GM12878 (cell line): ENCODE data around the gene YAF2. TPM values are rescaled to one million over a fixed set of nuclear protein-coding genes. Genes with fewer than 3 reads are reported as not detected.

Experiments
- BHLHE40 ChIP-seq, 2 experiments: fragments of 450-650 bp in 1 of 2; IDR thresholded peaks; 2 replicates each; pipeline ENCODE4 v1.6.1; 2011 to 2017; ENCODE audit warnings: low read depth in 2 of 2, borderline replicate concordance in 1 of 2, improper control_type of control experiment in 1 of 2, low read length in 1 of 2, mild to moderate bottlenecking in 1 of 2
- FOXK2 ChIP-seq: fragments of 450-650 bp; IDR thresholded peaks from 2 replicates; pipeline ENCODE4 v1.6.1; 2017; ENCODE audit warnings: mild to moderate bottlenecking, moderate library complexity
- GATAD2B ChIP-seq: fragments of 450-650 bp; conservative IDR thresholded peaks from 2 replicates; pipeline ENCODE4 v1.6.1; 2017; ENCODE audit warnings: low read depth, mild to moderate bottlenecking, moderate library complexity
- KAT2A ChIP-seq: conservative IDR thresholded peaks from 2 replicates; pipeline ENCODE4 v1.6.1; 2011; ENCODE audit warnings: low read depth, low read length; ENCODE audit not compliant: control insufficient read depth
- LARP7 ChIP-seq: fragments of 450-650 bp; IDR thresholded peaks from 2 replicates; pipeline ENCODE4 v1.6.1; 2017; ENCODE audit warnings: mild to moderate bottlenecking
- MXI1 ChIP-seq: fragments of 150-350 bp; IDR thresholded peaks from 2 replicates; pipeline ENCODE4 v1.6.1; 2011; ENCODE audit warnings: low read depth, mild to moderate bottlenecking, inconsistent platforms, low read length, improper control_type of control experiment
- NBN ChIP-seq: fragments of 450-650 bp; IDR thresholded peaks from 2 replicates; pipeline ENCODE4 v1.6.1; 2016
- NFYB ChIP-seq: IDR thresholded peaks from 2 replicates; pipeline ENCODE4 v1.6.1; 2011; ENCODE audit warnings: low read depth, mild to moderate bottlenecking, low read length, improper control_type of control experiment, moderate library complexity; ENCODE audit not compliant: insufficient read depth
- SMC3 ChIP-seq: IDR thresholded peaks from 2 replicates; pipeline ENCODE4 v1.6.1; 2011; ENCODE audit warnings: low read length, improper control_type of control experiment, borderline replicate concordance
- SUZ12 ChIP-seq: fragments of 200-600 bp; sonication (generic); IDR thresholded peaks from one replicate; pipeline ENCODE4 v1.6.1; 2018; ENCODE audit warnings: antibody characterized with exemption, mild to moderate bottlenecking; ENCODE audit not compliant: unreplicated experiment
- YBX1 ChIP-seq: fragments of 450-650 bp; IDR thresholded peaks from 2 replicates; pipeline ENCODE4 v1.6.1; 2016; ENCODE audit warnings: antibody characterized with exemption
- polyA plus RNA-seq, 11 experiments: library from polyadenylated mRNA; depleted of rRNA in 4 of 11; unstranded in 6 of 11; stranded (reverse) in 5 of 11; fragments of >200 nt; fragmentation: Nextera tagmentation in 4 of 11; fragmentation: Illumina TruSeq in 1 of 11; extraction: Ambion mirVana in 4 of 11; extraction: Trizol in 1 of 11; gene quantifications; 1 replicate in 1 of 11; 2 replicates in 10 of 11; pipeline versions ENCODE4 v1.2.1 to v1.2.3, GENCODE V29; 2011 to 2016; ENCODE audit warnings: inconsistent platforms in 2 of 11, missing spikeins in 2 of 11, low read depth in 1 of 11
- total RNA-seq, 4 experiments: library from RNA; depleted of rRNA in 3 of 4; stranded (reverse); fragments of >200 nt in 3 of 4; fragmentation: Illumina TruSeq in 1 of 4; extraction: Trizol in 1 of 4; gene quantifications; 2 replicates each; pipeline versions ENCODE4 v1.2.1 to v1.2.3, GENCODE V29; 2013 to 2021
- TF ChIP-seq, protein P1 (sequence below): fragments of 150-350 bp; IDR thresholded peaks from 2 replicates; pipeline ENCODE4 v1.6.1; 2016; ENCODE audit warnings: low read depth, low read length
- TF ChIP-seq, protein P2 (sequence below): IDR thresholded peaks from 2 replicates; pipeline ENCODE4 v1.6.1; 2012; ENCODE audit warnings: low read depth, low read length, improper control_type of control experiment
- TF ChIP-seq, protein P3 (sequence below): IDR thresholded peaks from 2 replicates; pipeline ENCODE4 v1.6.1; 2012; ENCODE audit warnings: low read depth, low read length, improper control_type of control experiment
- TF ChIP-seq, protein P4 (sequence below): fragments of 450-650 bp; IDR thresholded peaks from 2 replicates; pipeline ENCODE4 v1.6.1; 2017; ENCODE audit warnings: mild to moderate bottlenecking, low read depth, inconsistent platforms; ENCODE audit not compliant: poor library complexity, severe bottlenecking
- TF ChIP-seq, protein P5 (sequence below): IDR thresholded peaks from 2 replicates; pipeline ENCODE4 v1.6.1; 2011; ENCODE audit warnings: borderline replicate concordance, low read depth, mild to moderate bottlenecking, moderate library complexity, low read length; ENCODE audit not compliant: insufficient read depth, poor library complexity, severe bottlenecking
- TF ChIP-seq, protein P6 (sequence below): fragments of 450-650 bp; formaldehyde crosslinking; IDR thresholded peaks from 2 replicates; pipeline ENCODE4 v1.4.0; 2022; ENCODE audit warnings: mild to moderate bottlenecking, moderate library complexity

Gene YAF2
- total and polyA plus RNA-seq, 10 of the 15 experiments (the other 5 are each of a cell fraction or from before 2014, with no cell fraction given), result 18.8 to 36.6 (median 23.0) TPM

DNA sequence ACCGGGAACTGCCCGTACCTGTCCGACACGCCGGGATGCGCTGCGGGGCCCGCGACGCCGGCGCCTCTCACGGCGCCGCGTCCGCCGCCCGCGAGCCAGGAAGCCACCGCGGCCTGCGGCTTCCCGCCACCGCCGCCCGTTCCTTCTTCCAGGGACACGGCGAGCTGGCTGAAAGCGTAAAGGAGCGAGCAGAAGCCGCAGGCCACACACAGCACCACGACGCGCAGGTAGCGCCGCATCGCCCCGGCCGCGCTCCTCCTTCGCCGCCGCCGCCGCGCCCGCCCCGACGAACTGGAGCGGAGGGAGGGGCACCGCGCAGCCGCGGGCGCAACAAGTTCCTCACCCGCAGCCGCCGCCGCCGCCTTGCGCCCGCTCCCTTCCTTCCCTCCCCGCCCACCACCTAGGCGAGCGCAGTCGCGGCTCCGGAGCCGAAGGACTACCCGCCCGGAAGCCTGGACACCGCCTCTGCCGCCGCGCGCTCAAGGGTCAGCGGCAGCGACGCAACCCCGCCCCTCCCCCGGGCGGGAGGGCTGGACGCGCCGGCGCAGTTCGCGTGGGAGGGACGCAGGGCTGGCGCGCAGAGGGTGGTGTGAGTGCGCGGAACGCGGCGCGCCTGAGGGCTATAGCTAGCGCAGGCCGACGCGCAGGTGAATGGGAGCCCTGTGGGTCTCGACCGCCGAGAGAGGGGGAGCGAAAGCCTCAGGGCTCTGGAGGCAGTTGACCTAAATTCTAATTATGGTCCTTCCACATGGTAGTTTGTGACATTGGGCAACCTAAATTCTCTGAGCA lies 93.4 kb downstream of the YAF2 start, which contains the start of gene GXYLT1 (continued):
- TF ChIP-seq, protein P1, sequence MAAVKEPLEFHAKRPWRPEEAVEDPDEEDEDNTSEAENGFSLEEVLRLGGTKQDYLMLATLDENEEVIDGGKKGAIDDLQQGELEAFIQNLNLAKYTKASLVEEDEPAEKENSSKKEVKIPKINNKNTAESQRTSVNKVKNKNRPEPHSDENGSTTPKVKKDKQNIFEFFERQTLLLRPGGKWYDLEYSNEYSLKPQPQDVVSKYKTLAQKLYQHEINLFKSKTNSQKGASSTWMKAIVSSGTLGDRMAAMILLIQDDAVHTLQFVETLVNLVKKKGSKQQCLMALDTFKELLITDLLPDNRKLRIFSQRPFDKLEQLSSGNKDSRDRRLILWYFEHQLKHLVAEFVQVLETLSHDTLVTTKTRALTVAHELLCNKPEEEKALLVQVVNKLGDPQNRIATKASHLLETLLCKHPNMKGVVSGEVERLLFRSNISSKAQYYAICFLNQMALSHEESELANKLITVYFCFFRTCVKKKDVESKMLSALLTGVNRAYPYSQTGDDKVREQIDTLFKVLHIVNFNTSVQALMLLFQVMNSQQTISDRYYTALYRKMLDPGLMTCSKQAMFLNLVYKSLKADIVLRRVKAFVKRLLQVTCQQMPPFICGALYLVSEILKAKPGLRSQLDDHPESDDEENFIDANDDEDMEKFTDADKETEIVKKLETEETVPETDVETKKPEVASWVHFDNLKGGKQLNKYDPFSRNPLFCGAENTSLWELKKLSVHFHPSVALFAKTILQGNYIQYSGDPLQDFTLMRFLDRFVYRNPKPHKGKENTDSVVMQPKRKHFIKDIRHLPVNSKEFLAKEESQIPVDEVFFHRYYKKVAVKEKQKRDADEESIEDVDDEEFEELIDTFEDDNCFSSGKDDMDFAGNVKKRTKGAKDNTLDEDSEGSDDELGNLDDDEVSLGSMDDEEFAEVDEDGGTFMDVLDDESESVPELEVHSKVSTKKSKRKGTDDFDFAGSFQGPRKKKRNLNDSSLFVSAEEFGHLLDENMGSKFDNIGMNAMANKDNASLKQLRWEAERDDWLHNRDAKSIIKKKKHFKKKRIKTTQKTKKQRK, result no peak
- TF ChIP-seq MXI1 (peak; percentile 51; the same call in 1 of the 2 replicates), BHLHE40 (IDR thresholded peaks at IDR 0.05; ENCODE audit: borderline replicate concordance in 1 of 2, low read depth in 2 of 2, low read length in 1 of 2) (peak; percentile 42 to 75; a peak in 3 of 4 replicates), KAT2A (no peak), GATAD2B (peak; percentile 99), SUZ12 (no peak), NBN (peak; percentile 74), NFYB (no peak), FOXK2 (no peak), LARP7 (peak; percentile 97; the same call in 1 of the 2 replicates), SMC3 (no peak), YBX1 (no peak)
- TF ChIP-seq, protein P2, sequence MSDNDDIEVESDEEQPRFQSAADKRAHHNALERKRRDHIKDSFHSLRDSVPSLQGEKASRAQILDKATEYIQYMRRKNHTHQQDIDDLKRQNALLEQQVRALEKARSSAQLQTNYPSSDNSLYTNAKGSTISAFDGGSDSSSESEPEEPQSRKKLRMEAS, result peak; percentile 65; the same call in 1 of the 2 replicates
- TF ChIP-seq, protein P3, sequence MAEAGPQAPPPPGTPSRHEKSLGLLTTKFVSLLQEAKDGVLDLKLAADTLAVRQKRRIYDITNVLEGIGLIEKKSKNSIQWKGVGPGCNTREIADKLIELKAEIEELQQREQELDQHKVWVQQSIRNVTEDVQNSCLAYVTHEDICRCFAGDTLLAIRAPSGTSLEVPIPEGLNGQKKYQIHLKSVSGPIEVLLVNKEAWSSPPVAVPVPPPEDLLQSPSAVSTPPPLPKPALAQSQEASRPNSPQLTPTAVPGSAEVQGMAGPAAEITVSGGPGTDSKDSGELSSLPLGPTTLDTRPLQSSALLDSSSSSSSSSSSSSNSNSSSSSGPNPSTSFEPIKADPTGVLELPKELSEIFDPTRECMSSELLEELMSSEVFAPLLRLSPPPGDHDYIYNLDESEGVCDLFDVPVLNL, result no peak
- TF ChIP-seq, protein P4, sequence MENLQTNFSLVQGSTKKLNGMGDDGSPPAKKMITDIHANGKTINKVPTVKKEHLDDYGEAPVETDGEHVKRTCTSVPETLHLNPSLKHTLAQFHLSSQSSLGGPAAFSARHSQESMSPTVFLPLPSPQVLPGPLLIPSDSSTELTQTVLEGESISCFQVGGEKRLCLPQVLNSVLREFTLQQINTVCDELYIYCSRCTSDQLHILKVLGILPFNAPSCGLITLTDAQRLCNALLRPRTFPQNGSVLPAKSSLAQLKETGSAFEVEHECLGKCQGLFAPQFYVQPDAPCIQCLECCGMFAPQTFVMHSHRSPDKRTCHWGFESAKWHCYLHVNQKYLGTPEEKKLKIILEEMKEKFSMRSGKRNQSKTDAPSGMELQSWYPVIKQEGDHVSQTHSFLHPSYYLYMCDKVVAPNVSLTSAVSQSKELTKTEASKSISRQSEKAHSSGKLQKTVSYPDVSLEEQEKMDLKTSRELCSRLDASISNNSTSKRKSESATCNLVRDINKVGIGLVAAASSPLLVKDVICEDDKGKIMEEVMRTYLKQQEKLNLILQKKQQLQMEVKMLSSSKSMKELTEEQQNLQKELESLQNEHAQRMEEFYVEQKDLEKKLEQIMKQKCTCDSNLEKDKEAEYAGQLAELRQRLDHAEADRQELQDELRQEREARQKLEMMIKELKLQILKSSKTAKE, result no peak
- TF ChIP-seq, protein P5, sequence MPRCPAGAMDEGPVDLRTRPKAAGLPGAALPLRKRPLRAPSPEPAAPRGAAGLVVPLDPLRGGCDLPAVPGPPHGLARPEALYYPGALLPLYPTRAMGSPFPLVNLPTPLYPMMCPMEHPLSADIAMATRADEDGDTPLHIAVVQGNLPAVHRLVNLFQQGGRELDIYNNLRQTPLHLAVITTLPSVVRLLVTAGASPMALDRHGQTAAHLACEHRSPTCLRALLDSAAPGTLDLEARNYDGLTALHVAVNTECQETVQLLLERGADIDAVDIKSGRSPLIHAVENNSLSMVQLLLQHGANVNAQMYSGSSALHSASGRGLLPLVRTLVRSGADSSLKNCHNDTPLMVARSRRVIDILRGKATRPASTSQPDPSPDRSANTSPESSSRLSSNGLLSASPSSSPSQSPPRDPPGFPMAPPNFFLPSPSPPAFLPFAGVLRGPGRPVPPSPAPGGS, result peak; percentile 28
- TF ChIP-seq, protein P6, sequence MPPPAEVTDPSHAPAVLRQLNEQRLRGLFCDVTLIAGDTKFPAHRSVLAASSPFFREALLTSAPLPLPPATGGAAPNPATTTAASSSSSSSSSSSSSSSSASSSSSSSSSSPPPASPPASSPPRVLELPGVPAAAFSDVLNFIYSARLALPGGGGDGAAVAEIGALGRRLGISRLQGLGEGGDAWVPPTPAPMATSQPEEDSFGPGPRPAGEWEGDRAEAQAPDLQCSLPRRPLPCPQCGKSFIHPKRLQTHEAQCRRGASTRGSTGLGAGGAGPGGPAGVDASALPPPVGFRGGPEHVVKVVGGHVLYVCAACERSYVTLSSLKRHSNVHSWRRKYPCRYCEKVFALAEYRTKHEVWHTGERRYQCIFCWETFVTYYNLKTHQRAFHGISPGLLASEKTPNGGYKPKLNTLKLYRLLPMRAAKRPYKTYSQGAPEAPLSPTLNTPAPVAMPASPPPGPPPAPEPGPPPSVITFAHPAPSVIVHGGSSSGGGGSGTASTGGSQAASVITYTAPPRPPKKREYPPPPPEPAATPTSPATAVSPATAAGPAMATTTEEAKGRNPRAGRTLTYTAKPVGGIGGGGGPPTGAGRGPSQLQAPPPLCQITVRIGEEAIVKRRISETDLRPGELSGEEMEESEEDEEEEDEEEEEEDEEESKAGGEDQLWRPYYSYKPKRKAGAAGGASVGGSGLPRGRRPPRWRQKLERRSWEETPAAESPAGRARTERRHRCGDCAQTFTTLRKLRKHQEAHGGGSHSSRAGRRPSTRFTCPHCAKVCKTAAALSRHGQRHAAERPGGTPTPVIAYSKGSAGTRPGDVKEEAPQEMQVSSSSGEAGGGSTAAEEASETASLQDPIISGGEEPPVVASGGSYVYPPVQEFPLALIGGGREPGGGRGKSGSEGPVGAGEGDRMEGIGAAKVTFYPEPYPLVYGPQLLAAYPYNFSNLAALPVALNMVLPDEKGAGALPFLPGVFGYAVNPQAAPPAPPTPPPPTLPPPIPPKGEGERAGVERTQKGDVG (CRISPR knock-in tag), result no peak
